CD14-positive monocyte (primary cell): Measurements from ENCODE around the gene TOGARAM2. TPM values are rescaled to one million over a fixed set of nuclear protein-coding genes. Genes with fewer than 3 reads are reported as not detected.

Source experiments
- DNase-seq, 3 donors: peaks; one replicate each; pipeline ENCODE4 v3.0.0-alpha.2; 2011 to 2022
- H2AFZ ChIP-seq: 2 replicates; pipeline ENCODE4 v1.6.0; 2012; ENCODE audit warnings: mild to moderate bottlenecking, low read depth, low read length, inconsistent platforms; ENCODE audit not compliant: insufficient read depth, poor library complexity, severe bottlenecking
- H3K27ac ChIP-seq, 2 donors: 1 replicate in 1 of 2; 2 replicates in 1 of 2; pipeline ENCODE4 v1.5.1; 2012 to 2013; ENCODE audit warnings: low read length in 2 of 2, control low read depth in 1 of 2, inconsistent platforms in 1 of 2, low read depth in 1 of 2, mild to moderate bottlenecking in 1 of 2
- H3K27me3 ChIP-seq, 2 donors: one replicate each; pipeline versions ENCODE4 v1.6.0 to v1.6.1; 2011 to 2013; ENCODE audit warnings: low read length in 2 of 2; ENCODE audit not compliant: control insufficient read depth in 2 of 2, insufficient read depth in 2 of 2
- H3K36me3 ChIP-seq, 2 donors: replicated peaks in 1 of 2; 1 replicate in 1 of 2; 2 replicates in 1 of 2; pipeline versions ENCODE4 v1.5.1 to v1.6.1; 2012 to 2013; ENCODE audit warnings: low read length in 2 of 2, control low read depth in 1 of 2, inconsistent platforms in 1 of 2, mild to moderate bottlenecking in 1 of 2; ENCODE audit not compliant: insufficient read depth in 2 of 2, control insufficient read depth in 1 of 2
- H3K4me1 ChIP-seq, 2 donors: 1 replicate in 1 of 2; 2 replicates in 1 of 2; pipeline versions ENCODE4 v1.5.1 to v1.6.1; 2012 to 2013; ENCODE audit warnings: low read length in 2 of 2, control low read depth in 1 of 2, inconsistent platforms in 1 of 2, mild to moderate bottlenecking in 1 of 2, moderate library complexity in 1 of 2; ENCODE audit not compliant: insufficient read depth in 2 of 2, control insufficient read depth in 1 of 2
- H3K4me2 ChIP-seq: replicated peaks from 2 replicates; pipeline ENCODE3; 2012; ENCODE audit warnings: low read length, moderate library complexity, mild to moderate bottlenecking; ENCODE audit not compliant: poor library complexity, severe bottlenecking; ENCODE audit errors: extremely low read depth
- H3K4me3 ChIP-seq, 3 experiments: fragments of 200-600 bp in 1 of 3; sonication (generic) in 1 of 3; replicated peaks in 1 of 3; 1 replicate in 2 of 3; 2 replicates in 1 of 3; pipeline ENCODE4 v1.5.1; 2011 to 2013; ENCODE audit warnings: low read length in 3 of 3, mild to moderate bottlenecking in 3 of 3, control low read depth in 2 of 3, low read depth in 2 of 3, inconsistent platforms in 1 of 3, moderate library complexity in 1 of 3
- H3K79me2 ChIP-seq: 2 replicates; pipeline ENCODE4 v1.6.0; 2012; ENCODE audit warnings: mild to moderate bottlenecking, control low read depth, inconsistent platforms, low read length, moderate library complexity; ENCODE audit not compliant: insufficient read depth
- H3K9ac ChIP-seq: 2 replicates; pipeline ENCODE4 v1.6.0; 2017; ENCODE audit warnings: low read length, mild to moderate bottlenecking; ENCODE audit not compliant: insufficient read depth, poor library complexity, severe bottlenecking
- H3K9me3 ChIP-seq, 2 donors: replicated peaks in 1 of 2; 1 replicate in 1 of 2; 2 replicates in 1 of 2; pipeline versions ENCODE4 v1.5.1 to v1.6.1; 2012 to 2013; ENCODE audit warnings: low read length in 2 of 2, control low read depth in 1 of 2; ENCODE audit not compliant: control insufficient read depth in 1 of 2, insufficient read depth in 1 of 2
- H4K20me1 ChIP-seq: 2 replicates; pipeline ENCODE4 v1.6.0; 2012; ENCODE audit warnings: mild to moderate bottlenecking, low read length, control low read depth, moderate library complexity; ENCODE audit not compliant: insufficient read depth
- H3K27ac Mint-ChIP-seq, 7 donors: one replicate each; pipeline ENCODE4 v1.8.0; 2020; ENCODE audit warnings: mild to moderate bottlenecking in 7 of 7, mixed read lengths in 7 of 7, moderate library complexity in 6 of 7, inconsistent platforms in 2 of 7
- H3K27me3 Mint-ChIP-seq, 3 donors: one replicate each; pipeline ENCODE4 v1.8.0; 2021 to 2022; ENCODE audit warnings: low read depth in 3 of 3, mild to moderate bottlenecking in 3 of 3, mixed read lengths in 3 of 3, moderate library complexity in 3 of 3, inconsistent platforms in 1 of 3
- H3K36me3 Mint-ChIP-seq, 2 donors: one replicate each; pipeline ENCODE4 v1.8.0; 2020; ENCODE audit warnings: mixed read lengths in 2 of 2, inconsistent platforms in 1 of 2, mild to moderate bottlenecking in 1 of 2
- H3K4me1 Mint-ChIP-seq: one replicate; pipeline ENCODE4 v1.8.0; 2020; ENCODE audit warnings: mild to moderate bottlenecking, mixed read lengths
- H3K4me3 Mint-ChIP-seq, 2 donors: one replicate each; pipeline ENCODE4 v1.8.0; 2020; ENCODE audit warnings: mild to moderate bottlenecking in 2 of 2, mixed read lengths in 2 of 2, moderate library complexity in 1 of 2
- H3K9me3 Mint-ChIP-seq, 7 donors: one replicate each; pipeline ENCODE4 v1.8.0; 2020 to 2022; ENCODE audit warnings: mixed read lengths in 7 of 7, mild to moderate bottlenecking in 6 of 7, moderate library complexity in 6 of 7, inconsistent platforms in 2 of 7
- WGBS: methylation state at CpG from one replicate; pipeline ENCODE4 v1.1.5; 2013; ENCODE audit warnings: missing lambda C conversion rate; ENCODE audit not compliant: insufficient coverage; 5-methylcytosine and 5-hydroxymethylcytosine counted together
- intact Hi-C, 2 donors: fragments of 100-400 bp; cut with micrococcal nuclease; formaldehyde crosslinking; loops; one replicate each; pipeline versions ENCODE4 v1.15.0 to v1.15.1; 2023
- polyA plus RNA-seq, 3 donors: library from polyadenylated mRNA; depleted of rRNA in 1 of 3; unstranded in 2 of 3; stranded (reverse) in 1 of 3; fragments of 300-500 nt in 2 of 3; fragments of >200 nt in 1 of 3; fragmentation: Illumina TruSeq in 2 of 3; gene quantifications; 1 replicate in 2 of 3; 2 replicates in 1 of 3; pipeline ENCODE4 v1.2.3, GENCODE V29; 2012 to 2021
- TF ChIP-seq, protein P1 (sequence below): fragments of 200-600 bp; IDR thresholded peaks from one replicate; pipeline ENCODE4 v1.8.0; 2022; ENCODE audit warnings: antibody characterized with exemption, mild to moderate bottlenecking

Gene TOGARAM2
- polyA plus RNA-seq, 3 donors: 0.23 to 5.5 TPM; not detected in 1

DNA sequence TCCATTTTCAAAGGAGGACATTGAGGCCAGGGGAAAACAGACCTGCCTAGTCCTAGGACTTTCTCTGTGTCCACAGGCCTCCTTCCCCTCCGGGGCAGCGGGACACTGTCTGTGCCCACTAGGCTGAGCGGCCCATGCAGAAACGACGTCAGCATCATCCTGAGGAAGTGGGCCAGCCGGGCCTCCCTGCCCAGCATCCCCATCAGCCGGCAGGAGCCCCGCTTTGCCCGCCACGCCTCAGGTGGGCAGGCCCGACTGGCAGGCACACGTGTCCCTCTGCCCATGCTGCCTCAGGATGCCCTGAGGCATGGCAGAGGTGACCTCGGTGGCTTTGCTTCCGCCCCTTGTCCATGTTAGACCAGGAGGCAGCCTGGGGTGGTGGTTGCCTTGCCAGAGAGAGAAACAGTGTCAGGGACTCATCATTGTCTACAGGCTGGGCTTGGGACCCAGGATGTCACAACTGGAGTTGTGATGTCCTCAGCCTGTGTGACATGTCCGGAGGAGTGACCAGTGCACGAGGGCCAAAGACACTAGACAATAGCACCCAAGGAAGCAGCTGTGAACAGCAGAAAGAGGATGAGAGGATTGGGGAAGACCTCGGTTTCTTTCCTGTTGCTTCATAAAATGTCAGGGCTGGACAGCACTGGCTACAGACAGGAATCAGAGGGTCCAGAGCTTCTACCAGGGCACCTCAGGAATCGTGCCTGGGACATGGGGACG, 36.8 kb downstream of the TOGARAM2 start:
- Mint-ChIP-seq H3K36me3 (peaks cover 0 to 5% of the 10 kb centered on the region in 2 donors), H3K4me3 (no peak overlapping the region), H3K27me3 (peaks cover 4 to 7% (median 5%) of the 10 kb centered on the region in 3 donors), H3K9me3 (peaks cover 0 to 2% (median 0%) of the 10 kb centered on the region in 7 donors), H3K27ac (peak overlapping the region in 6 of 7 donors; percentile 10 to 86 (median 74)), H3K4me1 (peaks cover 45% of the 10 kb centered on the region)
- no peaks in the 10 kb centered on the region for H3K27me3 ChIP-seq
- no peak overlapping the region for H3K4me3 ChIP-seq
- no peaks in the 10 kb centered on the region for H3K36me3 ChIP-seq
- peaks cover 37 to 45% of the 10 kb centered on the region in 2 donors for H3K4me1 ChIP-seq
- H2AFZ ChIP-seq: no peak overlapping the region
- H4K20me1 ChIP-seq: no peaks in the 10 kb centered on the region
- 85% methylated on average over 16 of the region's 19 CpGs for WGBS
- no peaks in the 10 kb centered on the region for H3K9me3 ChIP-seq
- no peaks in the 10 kb centered on the region for H3K79me2 ChIP-seq
- peak in 2 of 3 donors; percentile 46 to 64 for DNase-seq
- intact Hi-C loops: loop anchor here in 1 of 2 donors (1.0 to 10.0 kb wide), 3 partner anchors 30 to 97 kb away; partner anchors contain the start of gene CLIP4
- TF ChIP-seq, protein P1, sequence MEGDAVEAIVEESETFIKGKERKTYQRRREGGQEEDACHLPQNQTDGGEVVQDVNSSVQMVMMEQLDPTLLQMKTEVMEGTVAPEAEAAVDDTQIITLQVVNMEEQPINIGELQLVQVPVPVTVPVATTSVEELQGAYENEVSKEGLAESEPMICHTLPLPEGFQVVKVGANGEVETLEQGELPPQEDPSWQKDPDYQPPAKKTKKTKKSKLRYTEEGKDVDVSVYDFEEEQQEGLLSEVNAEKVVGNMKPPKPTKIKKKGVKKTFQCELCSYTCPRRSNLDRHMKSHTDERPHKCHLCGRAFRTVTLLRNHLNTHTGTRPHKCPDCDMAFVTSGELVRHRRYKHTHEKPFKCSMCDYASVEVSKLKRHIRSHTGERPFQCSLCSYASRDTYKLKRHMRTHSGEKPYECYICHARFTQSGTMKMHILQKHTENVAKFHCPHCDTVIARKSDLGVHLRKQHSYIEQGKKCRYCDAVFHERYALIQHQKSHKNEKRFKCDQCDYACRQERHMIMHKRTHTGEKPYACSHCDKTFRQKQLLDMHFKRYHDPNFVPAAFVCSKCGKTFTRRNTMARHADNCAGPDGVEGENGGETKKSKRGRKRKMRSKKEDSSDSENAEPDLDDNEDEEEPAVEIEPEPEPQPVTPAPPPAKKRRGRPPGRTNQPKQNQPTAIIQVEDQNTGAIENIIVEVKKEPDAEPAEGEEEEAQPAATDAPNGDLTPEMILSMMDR: no peak
- H3K27ac ChIP-seq: peak overlapping the region in 1 of 2 donors; percentile 26
- H3K4me2 ChIP-seq: no peak overlapping the region
- H3K9ac ChIP-seq: peak overlapping the region; percentile 29

GRCh38 chr2:29021886-29022285, 40.8 kb downstream of the TOGARAM2 start:
- Mint-ChIP-seq H3K4me3 (no peak overlapping the region), H3K27ac (no peak overlapping the region), H3K9me3 (peaks cover 0 to 2% (median 0%) of the 10 kb centered on the region in 7 donors), H3K27me3 (peaks cover 0 to 6% (median 0%) of the 10 kb centered on the region in 3 donors), H3K4me1 (peaks cover 12% of the 10 kb centered on the region), H3K36me3 (peaks cover 0 to 1% of the 10 kb centered on the region in 2 donors)
- Histone ChIP-seq H3K4me3 (no peak overlapping the region), H3K79me2 (no peaks in the 10 kb centered on the region), H3K9me3 (no peaks in the 10 kb centered on the region), H4K20me1 (no peaks in the 10 kb centered on the region), H3K27ac (no peak overlapping the region), H2AFZ (no peak overlapping the region), H3K4me2 (no peak overlapping the region), H3K4me1 (peaks cover 9 to 14% of the 10 kb centered on the region in 2 donors), H3K27me3 (no peaks in the 10 kb centered on the region), H3K36me3 (no peaks in the 10 kb centered on the region), H3K9ac (no peak overlapping the region)
- TF ChIP-seq, protein P1: no peak
- DNase-seq: no peak
- intact Hi-C loops: no loop called here
- WGBS: 97% methylated on average over 7 of the region's 11 CpGs
